ENCODE measurements around the gene CHAF1A. TPM values are rescaled to one million over a fixed set of nuclear protein-coding genes. Genes with fewer than 3 reads are reported as not detected.
A peak's percentile ranks its signal among the peaks of the same experiment; 100 is the strongest.

CHAF1A gene
- total and polyA plus RNA-seq, 2 of the 4 experiments (the other 2 are of a cell fraction), result 12.4 to 22.9 TPM

- no peak overlapping the region for H4K8ac ChIP-seq (ENCODE audit: low read depth in 2 of 2, low read length in 2 of 2)
- H3K4me2 ChIP-seq (ENCODE audit: low read depth, low read length), result no peak overlapping the region
- H2AFZ ChIP-seq (replicated peaks; ENCODE audit: low read length, poor library complexity), result no peak overlapping the region
- no peak overlapping the region for H2BK20ac ChIP-seq (ENCODE audit: low read depth, low read length)
- dilution Hi-C loops (cut with HindIII; ENCODE audit: low sequenced_read_pairs, unreplicated experiment) (no loop called here), in situ Hi-C loops (cut with MboI; ENCODE audit: low sequenced_read_pairs) (no loop called here), intact Hi-C loops (cut with micrococcal nuclease) (no loop called here)
- BruUV-seq (replicated peaks), result no TSS peak
- H3K27me3 ChIP-seq (ENCODE audit: control insufficient read depth, insufficient read depth, low read length), result no peaks in the 10 kb centered on the region
- TF ChIP-seq, protein P1, sequence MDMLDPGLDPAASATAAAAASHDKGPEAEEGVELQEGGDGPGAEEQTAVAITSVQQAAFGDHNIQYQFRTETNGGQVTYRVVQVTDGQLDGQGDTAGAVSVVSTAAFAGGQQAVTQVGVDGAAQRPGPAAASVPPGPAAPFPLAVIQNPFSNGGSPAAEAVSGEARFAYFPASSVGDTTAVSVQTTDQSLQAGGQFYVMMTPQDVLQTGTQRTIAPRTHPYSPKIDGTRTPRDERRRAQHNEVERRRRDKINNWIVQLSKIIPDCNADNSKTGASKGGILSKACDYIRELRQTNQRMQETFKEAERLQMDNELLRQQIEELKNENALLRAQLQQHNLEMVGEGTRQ (IDR thresholded peaks at IDR 0.05; ENCODE audit: low read depth, low read length), result no peak
- TF ChIP-seq MAFK (IDR thresholded peaks at IDR 0.05; ENCODE audit: low read depth, low read length) (no peak), FOS (IDR thresholded peaks at IDR 0.05; ENCODE audit: low read depth, low read length) (no peak), RFX5 (IDR thresholded peaks at IDR 0.05; ENCODE audit: low read depth, low read length) (no peak), CTCF (conservative IDR thresholded peaks at IDR 0.05; ENCODE audit: low read depth, low read length) (no peak), RCOR1 (IDR thresholded peaks at IDR 0.05; ENCODE audit: insufficient replicate concordance, low read length) (no peak), CHD1 (IDR thresholded peaks at IDR 0.05; ENCODE audit: low read depth, low read length) (no peak), RAD21 (IDR thresholded peaks at IDR 0.05; ENCODE audit: low read length) (no peak), NFE2L2 (IDR thresholded peaks at IDR 0.05; ENCODE audit: low read depth, low read length) (no peak), MXI1 (IDR thresholded peaks at IDR 0.05; ENCODE audit: borderline replicate concordance, low read depth, low read length) (no peak), CEBPB (IDR thresholded peaks at IDR 0.05; ENCODE audit: low read depth, low read length) (no peak), MAZ (IDR thresholded peaks at IDR 0.05; ENCODE audit: borderline replicate concordance, low read depth, low read length) (no peak), SMC3 (IDR thresholded peaks at IDR 0.05; ENCODE audit: low read depth, low read length) (no peak), POLR2A (IDR thresholded peaks at IDR 0.05; ENCODE audit: low read depth, low read length) (no peak)
- TF ChIP-seq, protein P2, sequence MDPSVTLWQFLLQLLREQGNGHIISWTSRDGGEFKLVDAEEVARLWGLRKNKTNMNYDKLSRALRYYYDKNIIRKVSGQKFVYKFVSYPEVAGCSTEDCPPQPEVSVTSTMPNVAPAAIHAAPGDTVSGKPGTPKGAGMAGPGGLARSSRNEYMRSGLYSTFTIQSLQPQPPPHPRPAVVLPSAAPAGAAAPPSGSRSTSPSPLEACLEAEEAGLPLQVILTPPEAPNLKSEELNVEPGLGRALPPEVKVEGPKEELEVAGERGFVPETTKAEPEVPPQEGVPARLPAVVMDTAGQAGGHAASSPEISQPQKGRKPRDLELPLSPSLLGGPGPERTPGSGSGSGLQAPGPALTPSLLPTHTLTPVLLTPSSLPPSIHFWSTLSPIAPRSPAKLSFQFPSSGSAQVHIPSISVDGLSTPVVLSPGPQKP (IDR thresholded peaks at IDR 0.05; ENCODE audit: borderline replicate concordance, low read depth, low read length), result no peak
- H2BK120ac ChIP-seq (ENCODE audit: low read depth, low read length), result no peak overlapping the region
- peaks cover 31% of the 10 kb centered on the region for H3K36me3 ChIP-seq (ENCODE audit: control insufficient read depth, insufficient read depth, low read length)
- H3K9me1 ChIP-seq (ENCODE audit: insufficient read depth, low read length), result no peaks in the 10 kb centered on the region
- H3K9me3 ChIP-seq (ENCODE audit: control insufficient read depth, insufficient read depth, low read length), result no peaks in the 10 kb centered on the region
- no peak overlapping the region for H2BK15ac ChIP-seq (ENCODE audit: low read depth, low read length)
- no peak for ATAC-seq (ENCODE audit: low read depth)
- H2BK5ac ChIP-seq (ENCODE audit: low read depth, low read length, poor library complexity, severe bottlenecking), result no peak overlapping the region
- H3K9ac ChIP-seq (ENCODE audit: low read depth, low read length), result no peak overlapping the region
- peaks cover 4% of the 10 kb centered on the region for H3K4me1 ChIP-seq (ENCODE audit: control insufficient read depth, insufficient read depth, low read length)
- H3K79me1 ChIP-seq (ENCODE audit: low read depth in 1 of 2, low read length in 2 of 2), result peaks cover 7 to 47% of the 10 kb centered on the region in 2 experiments
- no peak overlapping the region for H3K18ac ChIP-seq (ENCODE audit: low read depth, low read length)
- H3K4me3 ChIP-seq (ENCODE audit: insufficient read depth, low read depth, low read length), result no peak overlapping the region
- H4K91ac ChIP-seq (ENCODE audit: insufficient read depth, low read depth, low read length), result no peak overlapping the region
- no peak overlapping the region for H3K27ac ChIP-seq (ENCODE audit: insufficient read depth, low read length)
- H2AK9ac ChIP-seq (replicated peaks; ENCODE audit: low read depth, low read length, poor library complexity), result peak overlapping the region; percentile 44
- ChIA-PET POLR2A (ENCODE audit: unreplicated experiment) (no interaction called here), CTCF (no interaction called here)
- DNase-seq, result no peak
- peaks cover 18% of the 10 kb centered on the region for H4K20me1 ChIP-seq (ENCODE audit: insufficient read depth, low read length)
- no peak overlapping the region for H4K5ac ChIP-seq (ENCODE audit: low read depth, low read length)
- H3K4ac ChIP-seq (ENCODE audit: low read depth, low read length), result no peak overlapping the region
- H2AK5ac ChIP-seq (ENCODE audit: low read depth, low read length), result no peak overlapping the region
- 92% methylated on average over 6 of the region's 16 CpGs; no CpG with 5 or more reads in 1 of the 2 experiments for WGBS, 2 experiments (ENCODE audit: extremely low coverage in 2 of 2, insufficient read length in 1 of 2)
- H3K56ac ChIP-seq (ENCODE audit: extremely low read depth, insufficient read depth, low read length), result no peak overlapping the region
- H3K14ac ChIP-seq (replicated peaks; ENCODE audit: low read depth, low read length), result no peak overlapping the region
- no peak overlapping the region for H3K23ac ChIP-seq (ENCODE audit: low read depth, low read length)
Observed at GRCh38 chr19:4477034-4477801, 74.8 kb downstream of the CHAF1A start.
